Activated naive CD8-positive, alpha-beta T cell treated with anti-CD3 and anti-CD28 coated beads for 36 hours (primary cell): ENCODE measurements around the gene CD4. TPM values are rescaled to one million over a fixed set of nuclear protein-coding genes. Genes with fewer than 3 reads are reported as not detected.

Experiments
- DNase-seq: peaks from one replicate; pipeline ENCODE4 v3.0.0; 2021
- H3K27ac Mint-ChIP-seq: one replicate; pipeline ENCODE4 v1.8.0; 2022; ENCODE audit warnings: mild to moderate bottlenecking, moderate library complexity, mixed read lengths
- H3K27me3 Mint-ChIP-seq: one replicate; pipeline ENCODE4 v1.8.0; 2022; ENCODE audit warnings: mild to moderate bottlenecking, mixed read lengths
- H3K36me3 Mint-ChIP-seq: one replicate; pipeline ENCODE4 v1.8.0; 2021; ENCODE audit warnings: mild to moderate bottlenecking, mixed read lengths
- H3K4me1 Mint-ChIP-seq: one replicate; pipeline ENCODE4 v1.8.0; 2021; ENCODE audit warnings: mixed read lengths
- H3K4me3 Mint-ChIP-seq: one replicate; pipeline ENCODE4 v1.8.0; 2022; ENCODE audit warnings: mild to moderate bottlenecking, moderate library complexity, mixed read lengths
- H3K9me3 Mint-ChIP-seq: one replicate; pipeline ENCODE4 v1.8.0; 2022; ENCODE audit warnings: mixed read lengths
- total RNA-seq, 2 experiments: library from RNA; stranded (reverse); gene quantifications; one replicate each; pipeline ENCODE4 v1.2.3, GENCODE V29; 2021

Gene CD4
- total RNA-seq, 2 experiments from 2014 or later = 2.2 to 2.5 TPM

- DNase-seq = no peak
Observed at GRCh38 chr12:6809056-6809455, 19.7 kb downstream of the CD4 start.

GRCh38 chr12:6810758-6811157 is 21.4 kb downstream of the CD4 start:
- H3K9me3 Mint-ChIP-seq = no peaks in the 10 kb centered on the region
- DNase-seq = no peak
- no peak overlapping the region for H3K4me3 Mint-ChIP-seq
- no peaks in the 10 kb centered on the region for H3K36me3 Mint-ChIP-seq
- H3K27me3 Mint-ChIP-seq = no peaks in the 10 kb centered on the region
- no peaks in the 10 kb centered on the region for H3K4me1 Mint-ChIP-seq
- H3K27ac Mint-ChIP-seq = no peak overlapping the region

More at GRCh38 chr12:6809056-6809455, 19.7 kb downstream of the CD4 start:
- Mint-ChIP-seq H3K36me3 (no peaks in the 10 kb centered on the region), H3K4me3 (no peak overlapping the region), H3K4me1 (no peaks in the 10 kb centered on the region), H3K27me3 (no peaks in the 10 kb centered on the region), H3K9me3 (no peaks in the 10 kb centered on the region), H3K27ac (no peak overlapping the region)

GRCh38 chr12:6813363-6813762 is 24.0 kb downstream of the CD4 start:
- no peaks in the 10 kb centered on the region for H3K36me3 Mint-ChIP-seq
- no peak overlapping the region for H3K27ac Mint-ChIP-seq
- H3K4me3 Mint-ChIP-seq = no peak overlapping the region
- H3K4me1 Mint-ChIP-seq = no peaks in the 10 kb centered on the region
- no peaks in the 10 kb centered on the region for H3K27me3 Mint-ChIP-seq
- DNase-seq = no peak
- H3K9me3 Mint-ChIP-seq = no peaks in the 10 kb centered on the region

GRCh38 chr12:6816598-6816997 is 27.3 kb downstream of the CD4 start:
- Mint-ChIP-seq H3K4me1 (peaks cover 5% of the 10 kb centered on the region), H3K4me3 (no peak overlapping the region), H3K9me3 (no peaks in the 10 kb centered on the region), H3K36me3 (no peaks in the 10 kb centered on the region), H3K27me3 (peaks cover 13% of the 10 kb centered on the region), H3K27ac (no peak overlapping the region)
- DNase-seq = no peak

GRCh38 chr12:6817098-6817497 is 27.8 kb downstream of the CD4 start:
- no peak overlapping the region for H3K27ac Mint-ChIP-seq
- H3K4me3 Mint-ChIP-seq = no peak overlapping the region
- no peaks in the 10 kb centered on the region for H3K9me3 Mint-ChIP-seq
- H3K4me1 Mint-ChIP-seq = peaks cover 8% of the 10 kb centered on the region
- peaks cover 15% of the 10 kb centered on the region for H3K27me3 Mint-ChIP-seq
- DNase-seq = no peak
- H3K36me3 Mint-ChIP-seq = no peaks in the 10 kb centered on the region

- Mint-ChIP-seq H3K4me3 (no peak overlapping the region), H3K4me1 (peaks cover 9% of the 10 kb centered on the region), H3K9me3 (no peaks in the 10 kb centered on the region), H3K27me3 (peaks cover 22% of the 10 kb centered on the region), H3K27ac (no peak overlapping the region), H3K36me3 (no peaks in the 10 kb centered on the region)
- no peak for DNase-seq
Observed at GRCh38 chr12:6817662-6818157, 28.4 kb downstream of the CD4 start.

- peaks cover 9% of the 10 kb centered on the region for H3K4me1 Mint-ChIP-seq
- H3K36me3 Mint-ChIP-seq = no peaks in the 10 kb centered on the region
- DNase-seq = no peak
- no peak overlapping the region for H3K27ac Mint-ChIP-seq
- H3K4me3 Mint-ChIP-seq = no peak overlapping the region
- H3K9me3 Mint-ChIP-seq = no peaks in the 10 kb centered on the region
- H3K27me3 Mint-ChIP-seq = peaks cover 27% of the 10 kb centered on the region
Observed at GRCh38 chr12:6818222-6818621, 28.9 kb downstream of the CD4 start.

GRCh38 chr12:6818645-6819044 is 29.3 kb downstream of the CD4 start:
- Mint-ChIP-seq H3K4me1 (peaks cover 9% of the 10 kb centered on the region), H3K27me3 (peaks cover 29% of the 10 kb centered on the region), H3K4me3 (no peak overlapping the region), H3K27ac (no peak overlapping the region), H3K36me3 (no peaks in the 10 kb centered on the region), H3K9me3 (no peaks in the 10 kb centered on the region)
- DNase-seq = no peak

GRCh38 chr12:6819106-6820030 is 30.0 kb downstream of the CD4 start:
- Mint-ChIP-seq H3K9me3 (no peaks in the 10 kb centered on the region), H3K4me1 (peaks cover 9% of the 10 kb centered on the region), H3K27ac (no peak overlapping the region), H3K27me3 (peaks cover 34% of the 10 kb centered on the region), H3K4me3 (no peak overlapping the region), H3K36me3 (no peaks in the 10 kb centered on the region)
- DNase-seq = no peak

- H3K27ac Mint-ChIP-seq = no peak overlapping the region
- H3K36me3 Mint-ChIP-seq = no peaks in the 10 kb centered on the region
- H3K27me3 Mint-ChIP-seq = peaks cover 42% of the 10 kb centered on the region
- no peak overlapping the region for H3K4me3 Mint-ChIP-seq
- no peaks in the 10 kb centered on the region for H3K9me3 Mint-ChIP-seq
- H3K4me1 Mint-ChIP-seq = peaks cover 9% of the 10 kb centered on the region
- no peak for DNase-seq
Observed at GRCh38 chr12:6820166-6820565, 30.8 kb downstream of the CD4 start.

- Mint-ChIP-seq H3K9me3 (no peaks in the 10 kb centered on the region), H3K4me3 (peak within 1 kb of the TSS; percentile 44), H3K27me3 (peaks cover 56% of the 10 kb centered on the region), H3K36me3 (no peaks in the 10 kb centered on the region), H3K27ac (no peak within 1 kb of the TSS), H3K4me1 (peaks cover 13% of the 10 kb centered on the region)
- peak; percentile 21 for DNase-seq
Observed at GRCh38 chr12:6821591-6822425, 32.5 kb downstream of the CD4 start, which contains the start of gene GPR162. TSS of gene GPR162 (plus strand) at chr12:6821821. CDS start at chr12:6823899, 2,078 bp downstream.

- Mint-ChIP-seq H3K4me3 (no peak overlapping the region), H3K27ac (no peak overlapping the region), H3K27me3 (peaks cover 63% of the 10 kb centered on the region), H3K36me3 (no peaks in the 10 kb centered on the region), H3K9me3 (no peaks in the 10 kb centered on the region), H3K4me1 (peaks cover 15% of the 10 kb centered on the region)
- DNase-seq = no peak
Observed at GRCh38 chr12:6822426-6823135, 33.3 kb downstream of the CD4 start.

- peaks cover 18% of the 10 kb centered on the region for H3K4me1 Mint-ChIP-seq
- no peaks in the 10 kb centered on the region for H3K9me3 Mint-ChIP-seq
- DNase-seq = no peak
- no peak overlapping the region for H3K4me3 Mint-ChIP-seq
- no peak overlapping the region for H3K27ac Mint-ChIP-seq
- peaks cover 69% of the 10 kb centered on the region for H3K27me3 Mint-ChIP-seq
- no peaks in the 10 kb centered on the region for H3K36me3 Mint-ChIP-seq
Observed at GRCh38 chr12:6823182-6824084, 34.1 kb downstream of the CD4 start.
